Measurements from ENCODE around the gene PPFIA1. TPM values are rescaled to one million over a fixed set of nuclear protein-coding genes. Genes with fewer than 3 reads are reported as not detected.

PPFIA1 gene
- total RNA-seq, 1 experiment from 2014 or later, result 75.1 TPM

DNA sequence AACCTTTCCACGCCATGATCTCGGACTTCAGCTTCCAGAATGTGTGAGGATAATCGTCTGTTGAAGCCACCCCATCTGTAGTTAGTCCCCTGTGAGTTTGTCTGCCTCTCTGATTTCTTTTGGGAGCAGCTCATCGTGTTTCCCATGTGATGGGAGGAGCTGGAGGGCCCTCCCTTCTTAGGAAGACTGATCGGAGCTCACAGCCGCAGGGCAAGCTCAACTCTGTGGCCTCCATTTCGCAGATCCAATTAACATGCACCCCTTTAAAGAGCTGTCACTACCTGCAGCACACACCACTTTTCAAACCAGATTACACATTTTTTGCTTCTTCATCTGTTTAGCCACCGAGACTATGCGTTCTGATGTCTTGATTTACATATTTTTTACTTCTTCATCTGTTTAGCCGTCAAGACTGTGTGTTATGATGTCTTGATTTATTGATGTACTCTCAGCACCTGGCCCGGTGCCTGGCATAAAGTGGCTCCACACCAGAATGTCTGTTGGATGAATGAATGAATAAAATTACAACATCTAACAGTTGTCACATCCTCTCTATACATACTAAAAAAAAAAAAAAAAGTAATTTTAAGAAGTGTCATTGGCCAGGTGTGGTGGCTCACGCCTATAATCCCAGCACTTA is 14.9 kb upstream of the PPFIA1 start:
- no peaks in the 10 kb centered on the region for H3K36me3 Mint-ChIP-seq
- no peak for ATAC-seq
- ChIA-PET CTCF (interaction anchor here (0.7 to 1.4 kb wide), 2 partner anchors 29 to 342 kb away, joined by 3 to 4 read pairs; no protein-coding TSS in a partner anchor), POLR2A (no interaction called here)
- TF ChIP-seq GTF2I (CRISPR knock-in tag; conservative IDR thresholded peaks at IDR 0.05), result no peak
- TF ChIP-seq, protein P1, sequence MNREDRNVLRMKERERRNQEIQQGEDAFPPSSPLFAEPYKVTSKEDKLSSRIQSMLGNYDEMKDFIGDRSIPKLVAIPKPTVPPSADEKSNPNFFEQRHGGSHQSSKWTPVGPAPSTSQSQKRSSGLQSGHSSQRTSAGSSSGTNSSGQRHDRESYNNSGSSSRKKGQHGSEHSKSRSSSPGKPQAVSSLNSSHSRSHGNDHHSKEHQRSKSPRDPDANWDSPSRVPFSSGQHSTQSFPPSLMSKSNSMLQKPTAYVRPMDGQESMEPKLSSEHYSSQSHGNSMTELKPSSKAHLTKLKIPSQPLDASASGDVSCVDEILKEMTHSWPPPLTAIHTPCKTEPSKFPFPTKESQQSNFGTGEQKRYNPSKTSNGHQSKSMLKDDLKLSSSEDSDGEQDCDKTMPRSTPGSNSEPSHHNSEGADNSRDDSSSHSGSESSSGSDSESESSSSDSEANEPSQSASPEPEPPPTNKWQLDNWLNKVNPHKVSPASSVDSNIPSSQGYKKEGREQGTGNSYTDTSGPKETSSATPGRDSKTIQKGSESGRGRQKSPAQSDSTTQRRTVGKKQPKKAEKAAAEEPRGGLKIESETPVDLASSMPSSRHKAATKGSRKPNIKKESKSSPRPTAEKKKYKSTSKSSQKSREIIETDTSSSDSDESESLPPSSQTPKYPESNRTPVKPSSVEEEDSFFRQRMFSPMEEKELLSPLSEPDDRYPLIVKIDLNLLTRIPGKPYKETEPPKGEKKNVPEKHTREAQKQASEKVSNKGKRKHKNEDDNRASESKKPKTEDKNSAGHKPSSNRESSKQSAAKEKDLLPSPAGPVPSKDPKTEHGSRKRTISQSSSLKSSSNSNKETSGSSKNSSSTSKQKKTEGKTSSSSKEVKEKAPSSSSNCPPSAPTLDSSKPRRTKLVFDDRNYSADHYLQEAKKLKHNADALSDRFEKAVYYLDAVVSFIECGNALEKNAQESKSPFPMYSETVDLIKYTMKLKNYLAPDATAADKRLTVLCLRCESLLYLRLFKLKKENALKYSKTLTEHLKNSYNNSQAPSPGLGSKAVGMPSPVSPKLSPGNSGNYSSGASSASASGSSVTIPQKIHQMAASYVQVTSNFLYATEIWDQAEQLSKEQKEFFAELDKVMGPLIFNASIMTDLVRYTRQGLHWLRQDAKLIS (CRISPR knock-in tag; IDR thresholded peaks at IDR 0.05; ENCODE audit: borderline replicate concordance), result no peak
- TF ChIP-seq KAT7 (CRISPR knock-in tag; IDR thresholded peaks at IDR 0.05; ENCODE audit: borderline replicate concordance), result no peak
- no peak for TF ChIP-seq FOXJ3 (CRISPR knock-in tag; IDR thresholded peaks at IDR 0.05; ENCODE audit: borderline replicate concordance)
- TF ChIP-seq, protein P2, sequence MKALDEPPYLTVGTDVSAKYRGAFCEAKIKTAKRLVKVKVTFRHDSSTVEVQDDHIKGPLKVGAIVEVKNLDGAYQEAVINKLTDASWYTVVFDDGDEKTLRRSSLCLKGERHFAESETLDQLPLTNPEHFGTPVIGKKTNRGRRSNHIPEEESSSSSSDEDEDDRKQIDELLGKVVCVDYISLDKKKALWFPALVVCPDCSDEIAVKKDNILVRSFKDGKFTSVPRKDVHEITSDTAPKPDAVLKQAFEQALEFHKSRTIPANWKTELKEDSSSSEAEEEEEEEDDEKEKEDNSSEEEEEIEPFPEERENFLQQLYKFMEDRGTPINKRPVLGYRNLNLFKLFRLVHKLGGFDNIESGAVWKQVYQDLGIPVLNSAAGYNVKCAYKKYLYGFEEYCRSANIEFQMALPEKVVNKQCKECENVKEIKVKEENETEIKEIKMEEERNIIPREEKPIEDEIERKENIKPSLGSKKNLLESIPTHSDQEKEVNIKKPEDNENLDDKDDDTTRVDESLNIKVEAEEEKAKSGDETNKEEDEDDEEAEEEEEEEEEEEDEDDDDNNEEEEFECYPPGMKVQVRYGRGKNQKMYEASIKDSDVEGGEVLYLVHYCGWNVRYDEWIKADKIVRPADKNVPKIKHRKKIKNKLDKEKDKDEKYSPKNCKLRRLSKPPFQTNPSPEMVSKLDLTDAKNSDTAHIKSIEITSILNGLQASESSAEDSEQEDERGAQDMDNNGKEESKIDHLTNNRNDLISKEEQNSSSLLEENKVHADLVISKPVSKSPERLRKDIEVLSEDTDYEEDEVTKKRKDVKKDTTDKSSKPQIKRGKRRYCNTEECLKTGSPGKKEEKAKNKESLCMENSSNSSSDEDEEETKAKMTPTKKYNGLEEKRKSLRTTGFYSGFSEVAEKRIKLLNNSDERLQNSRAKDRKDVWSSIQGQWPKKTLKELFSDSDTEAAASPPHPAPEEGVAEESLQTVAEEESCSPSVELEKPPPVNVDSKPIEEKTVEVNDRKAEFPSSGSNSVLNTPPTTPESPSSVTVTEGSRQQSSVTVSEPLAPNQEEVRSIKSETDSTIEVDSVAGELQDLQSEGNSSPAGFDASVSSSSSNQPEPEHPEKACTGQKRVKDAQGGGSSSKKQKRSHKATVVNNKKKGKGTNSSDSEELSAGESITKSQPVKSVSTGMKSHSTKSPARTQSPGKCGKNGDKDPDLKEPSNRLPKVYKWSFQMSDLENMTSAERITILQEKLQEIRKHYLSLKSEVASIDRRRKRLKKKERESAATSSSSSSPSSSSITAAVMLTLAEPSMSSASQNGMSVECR (CRISPR knock-in tag; IDR thresholded peaks at IDR 0.05; ENCODE audit: borderline replicate concordance), result no peak
- TF ChIP-seq, protein P3, sequence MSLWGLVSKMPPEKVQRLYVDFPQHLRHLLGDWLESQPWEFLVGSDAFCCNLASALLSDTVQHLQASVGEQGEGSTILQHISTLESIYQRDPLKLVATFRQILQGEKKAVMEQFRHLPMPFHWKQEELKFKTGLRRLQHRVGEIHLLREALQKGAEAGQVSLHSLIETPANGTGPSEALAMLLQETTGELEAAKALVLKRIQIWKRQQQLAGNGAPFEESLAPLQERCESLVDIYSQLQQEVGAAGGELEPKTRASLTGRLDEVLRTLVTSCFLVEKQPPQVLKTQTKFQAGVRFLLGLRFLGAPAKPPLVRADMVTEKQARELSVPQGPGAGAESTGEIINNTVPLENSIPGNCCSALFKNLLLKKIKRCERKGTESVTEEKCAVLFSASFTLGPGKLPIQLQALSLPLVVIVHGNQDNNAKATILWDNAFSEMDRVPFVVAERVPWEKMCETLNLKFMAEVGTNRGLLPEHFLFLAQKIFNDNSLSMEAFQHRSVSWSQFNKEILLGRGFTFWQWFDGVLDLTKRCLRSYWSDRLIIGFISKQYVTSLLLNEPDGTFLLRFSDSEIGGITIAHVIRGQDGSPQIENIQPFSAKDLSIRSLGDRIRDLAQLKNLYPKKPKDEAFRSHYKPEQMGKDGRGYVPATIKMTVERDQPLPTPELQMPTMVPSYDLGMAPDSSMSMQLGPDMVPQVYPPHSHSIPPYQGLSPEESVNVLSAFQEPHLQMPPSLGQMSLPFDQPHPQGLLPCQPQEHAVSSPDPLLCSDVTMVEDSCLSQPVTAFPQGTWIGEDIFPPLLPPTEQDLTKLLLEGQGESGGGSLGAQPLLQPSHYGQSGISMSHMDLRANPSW (CRISPR knock-in tag; conservative IDR thresholded peaks at IDR 0.05; ENCODE audit: low read depth), result no peak
- TF ChIP-seq ELF4 (CRISPR knock-in tag; IDR thresholded peaks at IDR 0.05; ENCODE audit: low read depth), result no peak
- TF ChIP-seq TCF7 (CRISPR knock-in tag; IDR thresholded peaks at IDR 0.05; ENCODE audit: low read depth), result no peak
- TF ChIP-seq, protein P4, sequence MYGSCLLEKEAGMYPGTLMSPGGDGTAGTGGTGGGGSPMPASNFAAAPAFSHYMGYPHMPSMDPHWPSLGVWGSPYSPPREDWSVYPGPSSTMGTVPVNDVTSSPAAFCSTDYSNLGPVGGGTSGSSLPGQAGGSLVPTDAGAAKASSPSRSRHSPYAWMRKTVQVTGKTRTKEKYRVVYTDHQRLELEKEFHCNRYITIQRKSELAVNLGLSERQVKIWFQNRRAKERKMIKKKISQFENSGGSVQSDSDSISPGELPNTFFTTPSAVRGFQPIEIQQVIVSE (CRISPR knock-in tag; IDR thresholded peaks at IDR 0.05; ENCODE audit: borderline replicate concordance), result no peak
- TF ChIP-seq SP1 (CRISPR knock-in tag; conservative IDR thresholded peaks at IDR 0.05), result no peak
- no peak for TF ChIP-seq SMAD4 (CRISPR knock-in tag; IDR thresholded peaks at IDR 0.05)
- TF ChIP-seq SMAD3 (CRISPR knock-in tag; IDR thresholded peaks at IDR 0.05; ENCODE audit: borderline replicate concordance), result no peak
- TF ChIP-seq PRRX2 (CRISPR knock-in tag; IDR thresholded peaks at IDR 0.05), result no peak
- TF ChIP-seq ESRRA (CRISPR knock-in tag; IDR thresholded peaks at IDR 0.05; ENCODE audit: borderline replicate concordance), result no peak
- no peak for DNase-seq (ENCODE audit: low spot score)
- no peaks in the 10 kb centered on the region; the same call in 1 of the 2 replicates for H3K27me3 Mint-ChIP-seq (ENCODE audit: low read depth)
- H3K4me1 Mint-ChIP-seq, result peaks cover 3% of the 10 kb centered on the region; the same call in 1 of the 2 replicates
- no peak overlapping the region for H3K4me3 Mint-ChIP-seq
- no peak overlapping the region for H3K27ac Mint-ChIP-seq
- no peaks in the 10 kb centered on the region for H3K9me3 Mint-ChIP-seq

Measured in WTC11 (cell line).